AG20443 (cell line): ENCODE data around the gene TRAK2.
"Not testable (repeated sequence)": the region's sequence is repeated elsewhere in the genome, so short reads cannot be mapped to it uniquely, and the experiment has no call there.

Source experiments
- DNase-seq: peaks from one replicate; pipeline ENCODE4 v3.0.0; 2012; ENCODE audit warnings: low spot score, mixed read lengths

Gene TRAK2

GRCh38 chr2:201452058-201452921, 1.0 kb upstream of the TRAK2 start:
- DNase-seq = no peak

DNA sequence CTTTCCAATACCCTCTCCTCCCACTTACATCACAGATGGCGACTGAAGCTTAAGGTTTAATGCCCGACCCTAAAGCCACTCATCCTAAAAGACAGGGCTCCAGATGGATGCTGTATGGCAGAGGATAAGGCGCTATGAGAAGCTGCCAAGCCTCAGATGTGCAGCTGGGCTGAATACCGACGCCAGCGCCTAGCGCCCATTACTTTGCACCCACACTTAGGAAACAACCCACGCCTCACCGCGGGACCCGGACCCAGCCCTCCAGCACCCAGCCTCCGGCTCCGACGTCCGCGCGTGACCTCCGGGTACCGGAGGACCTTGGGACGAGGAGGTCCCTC, 335 bp downstream of the TRAK2 start:
- DNase-seq = peak; percentile 48

GRCh38 chr2:201448701-201449100, 2.6 kb downstream of the TRAK2 start:
- no peak for DNase-seq

- DNase-seq = no peak
Observed at GRCh38 chr2:201448061-201448460, 3.2 kb downstream of the TRAK2 start.

DNA sequence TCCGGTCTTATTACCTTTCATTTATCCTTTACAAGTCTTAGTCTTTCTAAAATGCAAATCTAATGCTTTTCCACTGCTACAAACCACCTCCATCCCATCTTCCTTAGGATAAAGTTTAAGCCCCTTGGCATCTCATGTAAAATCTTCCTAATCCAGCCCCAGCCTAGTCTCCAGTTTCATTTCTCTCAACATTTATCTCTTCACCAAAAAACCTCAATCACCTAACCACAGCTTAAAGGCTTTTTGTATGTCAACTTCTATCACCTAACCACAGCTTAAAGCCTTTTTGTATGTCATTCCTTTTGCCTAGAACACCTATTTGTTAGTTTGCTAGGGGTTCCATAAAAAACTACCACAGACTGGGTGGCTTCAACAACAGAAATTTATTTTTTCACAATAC, 4.2 kb downstream of the TRAK2 start:
- no peak for DNase-seq

DNA sequence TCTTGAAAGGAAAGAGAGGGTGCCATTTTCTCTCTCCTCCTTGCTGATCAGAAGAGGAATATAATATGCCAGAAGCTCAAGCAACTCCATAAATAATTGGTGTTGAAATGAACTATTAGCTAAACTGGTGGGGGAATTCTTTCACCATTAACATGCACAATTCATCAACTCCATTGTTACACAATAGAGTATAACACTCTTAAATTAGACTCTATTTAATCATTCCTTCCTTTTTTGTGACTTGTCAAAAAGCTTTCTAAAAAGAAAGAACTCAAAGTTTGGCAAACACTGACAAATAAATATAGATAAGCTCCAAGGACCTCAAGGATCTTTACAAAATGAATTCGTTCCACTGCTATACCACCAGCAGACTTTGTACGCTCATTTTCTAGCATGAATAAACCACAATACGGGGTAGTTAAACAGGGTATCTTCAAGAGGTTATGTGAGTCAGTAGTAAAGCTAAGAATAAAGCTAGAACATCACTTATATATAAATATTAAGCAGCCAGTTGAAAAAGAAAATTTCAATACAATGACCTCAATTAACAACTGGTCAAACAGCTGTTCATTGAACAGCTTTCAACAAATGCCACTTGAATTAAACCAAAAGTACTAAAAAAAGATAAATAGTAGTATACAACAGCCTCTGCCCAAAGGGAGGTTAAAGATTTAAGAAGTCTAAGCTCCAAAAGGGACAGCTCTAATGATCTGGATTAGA, 6.4 kb downstream of the TRAK2 start:
- peak; percentile 23 for DNase-seq

- DNase-seq = no peak
Observed at GRCh38 chr2:201441409-201441808, 9.8 kb downstream of the TRAK2 start.

DNA sequence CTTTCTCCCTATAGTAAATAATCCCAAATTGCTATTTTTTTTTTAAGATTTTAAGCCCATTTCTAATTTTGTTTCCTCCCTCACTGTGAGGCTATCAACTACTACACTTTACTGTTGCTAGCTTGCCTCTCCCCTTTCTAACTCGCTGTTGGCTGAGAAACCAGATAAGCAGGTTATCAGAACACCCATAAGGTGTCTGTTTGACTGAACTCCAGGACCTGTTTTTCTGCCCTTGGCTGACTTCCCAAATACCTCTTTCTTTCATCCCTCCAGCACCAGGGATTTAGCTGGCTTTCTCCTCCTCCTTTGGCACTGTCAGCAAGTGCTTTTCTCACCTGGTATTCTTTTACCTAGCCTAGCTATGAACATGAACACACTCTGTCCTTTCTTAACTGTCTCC, 11.1 kb downstream of the TRAK2 start:
- no peak for DNase-seq

DNA sequence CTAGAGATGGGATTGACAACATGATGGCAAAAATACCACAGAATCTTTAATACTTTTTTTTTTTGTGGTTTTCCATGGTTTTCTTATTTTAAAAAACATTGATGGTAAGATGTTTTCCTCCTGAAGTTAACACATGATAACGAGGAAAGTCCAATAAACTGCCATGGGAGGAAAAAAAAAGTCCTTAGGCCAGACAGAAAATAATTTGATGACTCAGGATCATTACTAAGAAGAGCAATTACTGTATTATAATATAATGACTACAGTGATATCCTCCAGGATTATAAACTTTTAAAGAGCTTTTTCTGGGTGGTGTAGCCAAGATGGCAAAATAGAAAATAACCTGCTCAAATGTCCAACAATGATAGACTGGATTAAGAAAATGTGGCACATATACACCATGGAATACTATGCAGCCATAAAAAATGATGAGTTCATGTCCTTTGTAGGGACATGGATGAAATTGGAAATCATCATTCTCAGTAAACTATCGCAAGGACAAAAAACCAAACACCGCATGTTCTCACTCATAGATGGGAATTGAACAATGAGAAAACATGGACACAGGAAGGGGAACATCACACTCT, 11.8 kb downstream of the TRAK2 start:
- not testable (repeated sequence) for DNase-seq

GRCh38 chr2:201436141-201436540, 15.1 kb downstream of the TRAK2 start:
- no peak for DNase-seq

DNA sequence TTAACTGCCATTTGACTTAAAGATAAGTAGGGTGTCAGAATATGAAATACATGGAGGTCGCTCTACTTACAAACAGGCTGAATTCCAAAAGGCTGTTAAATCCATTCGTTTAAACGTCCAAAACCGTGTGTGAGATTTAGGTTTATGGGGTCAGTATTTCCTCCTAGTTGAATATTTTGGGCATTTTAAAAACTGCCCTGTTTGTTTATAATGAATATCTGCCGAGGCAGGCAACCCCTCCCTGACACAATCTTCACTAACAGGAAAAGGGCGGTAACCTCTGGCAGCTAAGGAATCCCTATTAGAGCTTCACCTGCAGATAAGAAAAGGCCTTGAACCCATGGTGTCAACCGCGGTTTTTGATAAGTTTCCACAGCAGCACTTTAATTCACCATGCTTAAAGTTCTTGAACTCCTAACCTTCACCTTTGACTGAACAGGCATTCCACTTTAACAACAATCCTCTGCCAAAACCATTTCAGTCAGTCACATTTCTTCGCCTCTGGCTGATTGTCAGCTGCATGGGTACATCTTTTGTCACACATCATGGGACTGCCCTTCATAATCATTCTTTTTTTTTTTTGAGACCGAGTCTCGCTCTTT, 17.8 kb downstream of the TRAK2 start:
- no peak for DNase-seq

- DNase-seq = peak; percentile 33
Observed at GRCh38 chr2:201432621-201433393, 18.5 kb downstream of the TRAK2 start.

- peak; percentile 27 for DNase-seq
Observed at GRCh38 chr2:201432038-201432620, 19.1 kb downstream of the TRAK2 start.

GRCh38 chr2:201430839-201431238, 20.4 kb downstream of the TRAK2 start:
- DNase-seq = no peak

GRCh38 chr2:201430322-201430721, 20.9 kb downstream of the TRAK2 start:
- not testable (repeated sequence) for DNase-seq

DNA sequence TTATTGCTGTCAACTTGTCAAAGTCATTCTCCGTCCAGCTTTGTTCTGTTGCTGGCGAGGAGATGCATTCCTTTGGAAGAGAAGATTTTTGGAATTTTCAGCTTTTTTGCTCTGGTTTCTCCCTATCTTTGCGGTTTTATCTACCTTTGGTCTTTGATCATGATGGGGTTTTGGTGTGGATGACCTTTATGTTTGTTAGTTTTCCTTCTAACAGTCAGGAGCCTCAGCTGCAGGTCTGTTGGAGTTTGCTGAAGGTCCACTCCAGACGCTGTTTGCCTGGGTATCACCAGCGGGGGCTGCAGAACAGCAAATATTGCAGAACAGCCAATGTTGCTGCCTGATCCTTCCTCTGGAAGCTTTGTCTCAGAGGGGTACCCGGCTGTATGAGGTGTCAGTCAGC, 21.4 kb downstream of the TRAK2 start:
- DNase-seq = not testable (repeated sequence)

DNA sequence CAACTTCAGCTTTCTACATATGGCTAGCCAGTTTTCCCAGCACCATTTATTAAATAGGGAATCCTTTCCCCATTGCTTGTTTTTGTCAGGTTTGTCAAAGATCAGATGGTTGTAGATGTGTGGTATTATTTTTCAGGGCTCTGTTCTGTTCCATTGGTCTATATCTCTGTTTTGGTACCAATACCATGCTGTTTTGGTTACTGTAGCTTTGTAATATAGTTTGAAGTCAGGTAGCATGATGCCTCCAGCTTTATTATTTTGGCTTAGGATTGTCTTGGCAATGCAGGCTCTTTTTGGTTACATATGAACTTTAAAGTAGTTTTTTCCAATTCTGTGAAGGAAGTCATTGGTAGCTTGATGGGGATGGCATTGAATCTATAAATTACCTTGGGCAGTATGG, 22.9 kb downstream of the TRAK2 start:
- DNase-seq = not testable (repeated sequence)

DNA sequence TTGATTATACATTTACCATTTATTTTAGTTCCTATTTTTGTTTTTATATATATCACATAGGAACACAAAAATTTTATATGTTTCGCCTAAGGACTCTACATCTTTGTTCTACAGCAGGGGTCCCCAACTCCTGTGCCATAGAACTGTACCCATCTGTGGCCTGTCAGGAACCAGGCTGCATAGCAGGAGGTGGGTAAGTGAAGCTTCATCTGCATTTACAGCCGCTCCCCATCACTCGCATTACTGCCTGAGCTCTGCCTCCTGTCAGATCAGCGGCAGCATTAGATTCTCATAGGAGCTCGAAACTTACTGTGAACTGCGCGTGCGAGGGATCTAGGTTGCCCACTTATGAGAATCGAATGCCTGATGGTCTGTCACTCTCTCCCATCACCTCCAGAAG, 25.3 kb downstream of the TRAK2 start:
- DNase-seq = no peak

- DNase-seq = peak; percentile 41
Observed at GRCh38 chr2:201420442-201421113, 30.7 kb downstream of the TRAK2 start.

DNA sequence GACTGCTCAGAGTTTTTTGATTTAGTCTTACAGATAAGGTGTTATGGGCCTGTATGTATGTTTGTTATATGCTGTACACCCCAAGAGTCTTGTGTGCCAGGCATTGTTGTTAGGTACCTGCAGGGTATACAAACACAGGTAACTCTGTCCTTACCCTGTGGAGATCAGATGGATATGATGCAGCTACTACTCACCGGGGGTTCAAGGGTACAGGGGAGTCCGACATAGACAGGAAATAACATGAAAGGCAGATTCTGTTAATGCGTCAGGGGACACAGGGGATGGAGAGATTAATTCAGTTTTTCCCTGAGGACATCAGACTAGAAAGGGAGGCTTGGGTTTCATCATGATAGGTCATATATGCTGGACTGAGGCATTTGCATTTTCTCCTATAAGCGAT, 31.3 kb downstream of the TRAK2 start:
- no peak for DNase-seq

DNA sequence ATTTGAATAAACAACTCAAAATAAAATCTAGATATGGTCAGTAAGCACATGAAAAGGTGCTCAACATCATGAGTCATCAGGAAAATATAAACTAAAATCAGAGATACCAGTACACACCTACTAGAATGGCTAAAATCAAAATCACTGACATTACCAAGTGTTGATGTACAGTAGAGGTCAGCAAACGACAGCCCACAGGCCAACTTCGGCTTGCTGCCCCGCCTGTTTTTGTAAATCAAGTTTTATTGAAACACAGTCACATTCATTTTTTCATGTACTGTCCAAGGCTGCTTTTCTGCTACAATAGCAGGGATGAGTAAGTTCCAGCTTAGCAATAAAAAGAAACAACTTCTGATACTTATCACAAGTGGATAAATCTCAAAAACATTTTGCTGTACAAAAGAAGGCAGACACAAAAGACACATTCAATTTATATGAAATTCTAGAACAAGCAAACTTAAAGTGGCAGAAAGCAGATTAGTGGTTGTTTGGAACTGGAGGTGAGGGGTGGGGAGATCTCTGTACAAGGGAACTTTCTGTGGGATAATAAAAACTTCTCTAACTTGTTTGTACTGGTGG, 32.1 kb downstream of the TRAK2 start:
- no peak for DNase-seq
